ENCODE measurements around the gene TRIM22.
"Not testable (repeated sequence)": the region's sequence is repeated elsewhere in the genome, so short reads cannot be mapped to it uniquely, and the experiment has no call there.

Gene TRIM22, protein sequence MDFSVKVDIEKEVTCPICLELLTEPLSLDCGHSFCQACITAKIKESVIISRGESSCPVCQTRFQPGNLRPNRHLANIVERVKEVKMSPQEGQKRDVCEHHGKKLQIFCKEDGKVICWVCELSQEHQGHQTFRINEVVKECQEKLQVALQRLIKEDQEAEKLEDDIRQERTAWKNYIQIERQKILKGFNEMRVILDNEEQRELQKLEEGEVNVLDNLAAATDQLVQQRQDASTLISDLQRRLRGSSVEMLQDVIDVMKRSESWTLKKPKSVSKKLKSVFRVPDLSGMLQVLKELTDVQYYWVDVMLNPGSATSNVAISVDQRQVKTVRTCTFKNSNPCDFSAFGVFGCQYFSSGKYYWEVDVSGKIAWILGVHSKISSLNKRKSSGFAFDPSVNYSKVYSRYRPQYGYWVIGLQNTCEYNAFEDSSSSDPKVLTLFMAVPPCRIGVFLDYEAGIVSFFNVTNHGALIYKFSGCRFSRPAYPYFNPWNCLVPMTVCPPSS

DNA sequence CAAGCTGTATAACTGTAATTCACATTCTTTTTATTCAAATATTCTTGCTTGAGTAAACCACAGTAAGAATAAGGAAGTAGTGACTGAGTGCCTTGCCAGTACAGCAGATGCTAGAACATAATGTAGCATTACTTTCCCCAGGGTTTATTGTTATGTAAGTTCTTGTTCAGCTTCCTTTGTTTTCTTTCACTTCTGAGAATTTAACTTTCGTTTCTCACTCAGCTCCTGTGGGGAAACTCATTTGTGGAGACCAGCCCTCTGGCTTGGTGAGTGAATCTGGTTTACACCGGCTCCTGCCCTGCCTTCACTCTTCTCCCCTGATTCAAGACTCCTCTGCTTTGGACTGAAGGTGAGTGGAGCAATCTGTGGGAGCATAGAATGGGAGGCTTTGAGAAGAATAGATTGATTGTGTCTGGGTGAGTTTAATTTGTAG is at the start of gene TRIM22:
Gene TRIM22, plus strand, starts transcription at position 240 of the 433 bp plus-strand sequence. CDS start 6,443 bp downstream, outside the sequence.
- peak in 3 of 4 experiments; percentile 25 to 26 (median 25) for DNase-seq

DNA sequence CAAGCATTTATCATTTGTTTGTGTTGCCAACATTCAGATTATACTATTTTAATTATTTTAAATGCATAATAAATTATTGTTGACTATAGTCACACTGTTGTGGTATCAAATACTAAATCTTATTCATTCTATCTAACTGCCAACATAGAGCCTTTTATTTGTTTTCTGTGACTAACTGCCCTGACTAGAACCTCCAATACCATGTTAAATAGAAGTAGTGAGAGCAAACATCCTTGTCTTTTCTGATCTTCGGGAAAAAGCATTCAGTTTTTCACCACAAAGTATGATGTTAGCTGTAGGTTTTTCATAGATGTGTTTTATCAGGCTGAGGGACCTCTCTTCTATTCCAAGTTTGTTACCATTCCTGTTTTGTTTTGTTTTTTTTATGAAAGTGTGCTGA is 49.6 kb upstream of the TRIM22 start:
- no peak for DNase-seq

DNA sequence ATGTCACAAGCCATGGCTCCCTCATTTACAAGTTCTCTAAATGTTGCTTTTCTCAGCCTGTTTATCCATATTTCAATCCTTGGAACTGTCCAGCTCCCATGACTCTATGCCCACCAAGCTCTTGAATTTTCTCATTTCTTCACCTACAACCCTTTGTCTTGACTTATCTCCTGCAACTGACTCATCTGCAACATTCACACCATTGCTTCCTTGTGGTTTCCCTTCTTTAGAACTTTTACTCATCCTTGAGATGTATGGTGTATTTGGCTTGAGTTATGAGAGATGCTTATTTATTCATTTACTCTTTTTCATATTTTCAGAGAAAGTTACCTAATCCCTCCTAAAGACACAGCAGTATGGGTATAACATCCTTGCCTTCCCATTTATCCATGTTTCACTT is 46.0 kb upstream of the TRIM22 start:
- no peak for DNase-seq

DNA sequence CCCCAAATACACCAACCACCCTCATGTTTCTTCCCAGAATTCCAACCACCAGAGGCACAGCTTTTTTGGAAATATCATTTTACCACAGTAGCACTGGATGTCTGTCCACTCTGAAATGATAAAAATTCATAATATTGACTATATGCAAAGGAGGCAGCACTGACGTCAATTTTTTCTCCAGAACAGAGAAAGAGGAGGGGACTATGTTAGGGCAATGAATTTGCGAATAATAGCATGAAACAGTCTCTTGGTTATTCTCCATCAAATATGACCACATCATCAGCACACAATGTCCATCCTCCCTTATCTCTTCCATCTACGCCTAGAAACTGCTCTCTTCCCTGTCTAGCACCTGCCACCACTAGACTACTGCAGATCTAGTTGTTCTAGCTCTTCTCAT is 43.5 kb upstream of the TRIM22 start:
- DNase-seq: no peak

DNA sequence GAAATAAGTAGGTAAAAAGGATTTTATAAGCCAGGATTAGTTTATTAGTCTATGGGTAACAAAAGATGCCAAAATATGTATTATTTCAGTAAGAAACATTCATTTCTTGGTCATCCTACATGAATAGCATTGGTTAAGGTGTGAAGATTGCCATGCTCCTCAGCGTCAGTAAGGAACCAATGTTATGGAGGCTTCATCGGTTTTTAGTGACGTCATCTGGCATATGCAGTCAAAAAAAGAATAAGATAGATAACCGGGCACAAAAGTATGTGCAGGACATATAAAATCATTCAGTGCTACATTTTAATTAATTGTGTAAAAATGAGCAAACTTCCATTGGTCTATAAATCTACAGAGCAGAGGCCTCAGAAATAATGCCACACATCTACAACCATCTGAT is 34.1 kb upstream of the TRIM22 start:
- DNase-seq: no peak

DNA sequence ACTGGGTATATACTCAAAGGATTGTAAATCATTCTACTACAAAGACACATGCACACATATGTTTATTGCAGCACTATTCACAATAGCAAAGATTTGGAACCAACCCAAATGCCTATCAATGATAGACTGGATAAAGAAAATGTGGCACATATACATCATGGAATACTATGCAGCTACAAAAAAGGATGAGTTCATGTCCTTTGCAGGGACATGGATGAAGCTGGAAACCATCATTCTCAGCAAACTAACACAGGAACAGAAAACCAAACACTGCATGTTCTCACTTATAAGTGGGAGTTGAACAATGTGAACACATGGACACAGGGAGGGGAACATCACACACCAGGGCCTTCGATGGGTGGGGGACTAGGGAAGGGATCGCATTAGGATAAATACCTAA is 32.6 kb upstream of the TRIM22 start:
- not testable (repeated sequence) for DNase-seq

DNA sequence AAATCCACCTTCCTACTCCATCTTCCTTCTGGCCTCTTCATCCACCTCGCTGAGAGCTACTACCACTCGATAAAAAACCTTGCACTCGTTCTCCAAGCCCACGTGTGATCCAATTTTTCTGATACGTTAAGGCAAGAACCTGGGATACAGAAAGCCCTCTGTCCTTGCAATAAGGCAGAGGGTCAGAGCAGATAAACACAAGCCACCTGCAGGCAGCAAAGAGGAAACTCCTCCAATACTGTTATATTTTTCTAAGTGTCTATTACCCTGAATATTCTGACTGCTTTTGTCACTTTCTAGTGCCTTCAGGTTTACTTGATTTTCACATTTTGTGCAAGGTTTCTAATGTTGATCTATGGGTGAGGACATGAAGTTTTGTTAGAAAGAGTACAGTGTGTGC is 31.3 kb upstream of the TRIM22 start:
- DNase-seq: no peak

DNA sequence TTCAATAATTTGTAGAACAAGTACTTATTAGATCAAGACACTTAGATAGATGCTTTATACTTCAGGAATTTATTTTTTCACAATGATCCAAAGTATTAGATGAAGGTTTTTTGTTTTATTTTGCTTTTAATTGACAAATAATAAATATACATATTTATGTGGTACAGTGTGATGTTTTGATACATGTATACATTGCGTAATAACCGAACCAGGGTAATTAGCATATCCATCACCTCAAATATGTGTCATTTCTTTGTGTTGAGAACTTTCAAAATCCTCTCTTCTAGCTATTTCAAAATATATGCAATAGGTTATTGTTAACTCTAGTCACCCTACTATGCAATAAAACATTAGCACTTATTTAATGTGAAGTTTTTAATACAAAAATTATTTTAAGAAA is 26.1 kb upstream of the TRIM22 start:
- DNase-seq: no peak

DNA sequence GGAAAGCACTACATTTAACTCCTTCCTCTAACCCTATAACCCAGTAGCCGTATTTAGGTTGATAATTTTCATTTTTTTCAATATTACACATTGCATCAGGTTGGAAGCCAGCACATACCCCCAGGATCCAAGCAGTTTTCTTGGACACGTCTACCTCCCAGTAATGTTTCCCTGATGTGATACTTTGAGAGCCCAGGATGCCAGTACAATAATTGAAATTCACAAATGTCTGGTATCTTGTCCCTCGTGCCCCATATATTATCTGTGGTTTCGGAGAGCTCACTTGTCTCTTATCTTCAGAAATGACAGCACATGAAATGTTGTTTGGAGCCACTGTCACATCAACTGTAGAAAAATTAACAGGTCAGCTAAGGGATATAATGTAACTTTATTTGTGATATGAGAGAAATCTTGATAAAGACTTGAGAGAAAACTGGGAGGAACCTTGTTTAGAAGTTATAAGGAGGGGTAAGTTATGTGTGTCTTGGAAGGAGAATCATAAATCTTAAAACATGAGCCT is 24.5 kb upstream of the TRIM22 start:
- no peak for DNase-seq

DNA sequence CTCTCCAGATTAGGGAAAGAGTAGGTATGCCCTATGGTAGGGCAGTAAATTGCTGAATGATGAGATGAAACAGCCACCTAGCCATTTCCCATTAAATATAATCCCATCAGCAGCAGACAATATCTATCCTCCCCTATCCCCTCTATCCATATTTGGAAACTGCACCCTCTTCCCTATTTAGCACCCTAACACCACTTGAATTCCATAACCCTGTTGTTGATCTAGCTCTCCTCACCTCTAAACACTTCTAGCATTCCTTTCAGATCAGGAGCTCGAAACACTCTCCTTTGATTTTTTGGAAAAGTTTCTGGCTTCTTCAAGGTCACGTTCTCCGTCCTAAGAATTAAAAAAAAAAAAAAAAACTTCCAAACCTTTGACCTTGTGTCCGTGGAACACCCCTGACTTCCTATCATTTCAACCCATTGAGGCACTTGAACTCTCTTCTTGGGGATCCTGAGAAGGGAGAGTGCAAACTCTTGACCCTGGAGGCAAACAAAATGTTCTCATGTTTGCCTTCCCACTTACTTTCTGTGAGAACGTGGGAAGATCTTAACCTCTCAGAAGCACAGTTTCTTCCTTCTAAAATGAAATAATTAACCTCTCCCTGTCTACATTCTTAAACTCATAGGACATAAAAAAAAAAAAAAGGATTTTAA is 23.7 kb upstream of the TRIM22 start:
- no peak for DNase-seq

DNA sequence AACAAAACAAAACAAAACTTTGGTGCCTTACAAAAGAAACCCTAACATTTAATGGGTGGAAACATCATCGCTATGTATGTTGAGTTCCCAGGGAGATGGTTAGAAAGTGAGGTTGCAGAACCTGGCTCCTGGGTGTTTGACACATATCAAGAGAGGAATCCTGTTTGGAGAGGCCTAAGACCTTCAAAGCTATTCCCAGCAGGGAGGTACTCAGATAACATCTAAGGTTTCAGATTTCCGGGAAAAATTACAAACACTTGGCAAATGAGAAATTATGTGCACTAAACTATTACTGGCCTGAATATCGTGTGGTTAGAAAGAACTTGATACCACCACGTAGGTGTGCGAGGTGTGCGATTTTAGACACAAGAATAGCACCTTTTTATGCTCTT is 23.2 kb upstream of the TRIM22 start:
- no peak for DNase-seq

DNA sequence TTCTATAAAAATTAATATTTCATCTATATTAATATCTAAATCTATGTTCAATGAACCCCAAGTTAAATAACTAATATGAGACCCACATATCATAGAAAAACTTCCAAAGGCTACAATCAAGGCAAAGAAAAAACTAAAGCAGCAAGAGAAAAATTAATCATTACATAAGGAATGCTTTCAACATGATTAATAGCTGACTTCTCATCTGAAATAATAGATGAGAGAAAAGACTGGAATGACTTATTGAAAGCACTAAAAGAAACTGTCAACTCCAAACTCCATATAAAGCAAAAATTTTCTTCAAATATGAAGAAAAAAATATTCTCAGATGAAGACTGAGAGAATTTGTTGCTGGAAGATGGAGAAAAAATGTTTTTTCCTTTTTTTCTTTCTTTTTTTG is 17.8 kb upstream of the TRIM22 start:
- DNase-seq: no peak

DNA sequence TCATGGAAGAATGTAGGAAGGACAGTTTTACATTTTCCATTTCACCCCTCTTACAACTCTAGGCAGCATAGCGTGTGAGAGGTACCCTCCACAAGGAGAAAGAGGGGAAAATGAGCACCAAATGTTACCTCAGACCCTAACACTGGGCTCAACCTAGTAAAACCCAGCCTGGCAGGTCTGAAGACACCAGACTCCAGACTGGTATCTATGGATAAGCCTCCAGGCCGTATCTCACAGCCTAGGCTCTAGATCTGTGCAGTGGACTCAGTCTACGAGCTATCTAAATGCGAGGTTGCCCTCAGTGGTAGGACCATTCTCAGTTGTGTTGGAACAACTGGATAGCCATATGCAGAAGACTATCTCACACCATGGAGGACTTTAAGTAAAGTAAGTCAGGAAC is 15.2 kb upstream of the TRIM22 start:
- no peak for DNase-seq

DNA sequence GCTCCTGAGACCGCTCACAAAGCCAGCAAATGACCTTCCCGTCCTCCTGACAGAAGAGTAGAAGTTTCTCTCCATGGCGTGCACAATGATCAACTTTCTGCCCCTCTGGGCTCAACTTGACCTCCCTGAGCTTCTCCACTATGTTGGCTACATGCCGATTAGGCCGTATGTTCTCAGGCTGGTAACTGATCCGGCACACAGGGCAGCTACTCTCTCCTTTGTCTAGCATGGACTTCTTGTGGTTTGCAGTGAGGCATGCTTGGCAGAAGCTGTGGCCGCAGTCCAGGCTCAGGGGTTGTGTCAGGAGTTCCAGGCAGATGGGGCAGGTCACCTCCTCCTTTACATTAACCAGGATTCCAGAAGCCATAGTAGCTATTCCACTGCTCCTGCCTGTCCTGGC is 9.8 kb upstream of the TRIM22 start:
- DNase-seq: no peak

DNA sequence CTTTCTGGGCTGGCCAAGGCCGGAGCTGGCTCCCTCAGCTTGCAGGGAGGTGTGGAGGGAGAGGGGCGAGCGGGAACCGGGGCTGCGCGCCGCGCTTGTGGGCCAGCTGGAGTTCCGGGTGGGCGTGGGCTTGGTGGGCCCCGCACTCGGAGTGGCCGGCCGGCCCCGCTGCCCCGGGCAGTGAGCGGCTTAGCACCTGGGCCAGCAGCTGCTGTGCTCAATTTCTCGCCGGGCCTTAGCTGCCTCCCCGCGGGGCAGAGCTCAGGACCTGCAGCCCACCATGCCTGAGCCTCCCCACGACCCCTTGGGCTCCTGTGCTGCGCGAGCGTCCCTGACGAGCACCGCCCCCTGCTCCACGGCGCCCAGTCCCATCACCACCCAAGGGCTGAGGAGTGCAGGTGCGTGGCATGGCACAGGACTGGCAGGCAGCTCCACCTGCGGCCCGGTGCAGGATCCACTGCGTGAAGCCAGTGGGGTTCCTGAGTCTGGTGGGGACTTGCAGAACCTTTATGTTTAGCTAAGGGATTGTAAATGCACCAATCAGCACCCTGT is 6.6 kb upstream of the TRIM22 start:
- DNase-seq: not testable (repeated sequence)

DNA sequence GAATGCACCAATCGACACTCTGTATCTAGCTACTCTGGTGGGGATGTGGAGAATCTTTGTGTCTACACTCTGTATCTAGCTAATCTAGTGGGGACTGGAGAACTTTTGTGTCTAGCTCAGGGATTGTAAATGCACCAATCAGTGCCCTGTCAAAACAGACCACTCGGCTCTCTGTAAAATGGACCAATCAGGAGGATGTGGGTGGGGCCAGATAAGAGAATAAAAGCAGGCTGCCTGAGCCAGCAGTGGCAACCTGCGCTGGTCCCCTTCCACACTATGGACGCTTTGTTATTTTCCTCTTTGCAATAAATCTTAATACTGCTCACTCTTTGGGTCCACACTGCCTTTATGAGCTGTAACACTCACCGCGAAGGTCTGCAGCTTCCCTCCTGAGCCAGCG is 6.0 kb upstream of the TRIM22 start:
- DNase-seq: peak in 1 of 4 experiments; percentile 5

DNA sequence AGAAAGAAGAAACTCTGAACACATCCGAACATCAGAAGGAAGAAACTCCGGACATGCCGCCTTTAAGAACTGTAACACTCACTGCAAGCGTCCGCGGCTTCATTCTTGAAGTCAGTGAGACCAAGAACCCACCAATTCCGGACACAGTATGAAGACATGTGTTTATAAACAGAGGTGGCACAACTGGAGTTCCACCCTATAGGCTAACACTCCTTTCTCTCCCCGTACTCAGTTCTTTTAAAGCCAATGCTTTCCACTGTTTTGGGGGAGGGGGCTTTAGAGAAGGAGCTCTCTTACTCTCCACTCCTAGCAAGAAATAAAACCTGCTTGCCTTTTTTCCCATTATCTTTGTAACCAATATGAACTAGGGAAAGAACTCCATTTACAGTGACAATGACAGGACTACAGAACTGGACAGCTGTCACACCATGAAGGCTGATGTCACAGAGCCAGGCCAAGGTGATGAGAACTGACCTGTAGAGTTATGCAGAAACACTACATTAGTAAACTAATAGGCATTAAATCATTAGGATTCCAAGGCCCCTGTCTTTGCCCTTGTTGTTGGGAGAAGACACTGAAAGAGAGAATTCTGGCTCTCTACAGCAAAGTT is 5.4 kb upstream of the TRIM22 start:
- DNase-seq: no peak

DNA sequence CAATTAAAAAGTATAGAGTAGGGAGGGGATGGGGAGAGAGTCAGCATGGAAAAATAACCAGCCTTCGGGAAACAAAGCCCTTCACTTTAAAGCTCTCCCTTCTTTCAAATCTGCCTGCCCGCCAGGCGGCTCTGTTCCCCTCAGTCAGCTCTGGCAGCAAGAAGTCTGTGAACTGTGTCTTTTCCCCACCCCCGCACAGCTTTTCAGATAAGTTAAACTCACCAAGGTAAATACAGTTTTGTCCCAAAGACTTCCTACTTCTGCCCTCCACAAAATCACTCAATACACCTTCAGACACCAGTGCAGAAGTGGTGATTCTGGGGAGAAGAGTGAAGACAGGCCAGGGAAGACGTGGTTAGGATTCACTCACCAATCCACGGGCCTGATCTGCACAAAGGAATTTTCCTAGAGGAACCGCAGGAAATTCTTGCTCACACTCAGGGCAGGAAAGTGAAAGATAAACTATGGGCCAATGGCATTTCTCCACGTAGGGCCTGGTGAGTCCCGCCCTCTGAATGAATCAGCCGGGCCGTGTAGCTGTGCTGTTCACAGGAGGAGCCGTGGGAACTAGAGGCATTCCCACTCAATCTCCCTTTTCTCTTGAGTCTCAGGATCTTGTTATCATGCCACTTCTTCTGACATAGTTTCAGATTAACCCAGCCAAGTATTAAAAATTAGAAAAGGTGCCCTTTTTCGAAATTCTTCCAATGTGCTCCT is 4.8 kb upstream of the TRIM22 start, which contains the start of gene TRIM5:
Gene TRIM5, minus strand, starts transcription at position 429 of the 717 bp plus-strand sequence. CDS start 4,897 bp downstream, outside the sequence.
- peak; percentile 31 to 58 (median 48) for DNase-seq

DNA sequence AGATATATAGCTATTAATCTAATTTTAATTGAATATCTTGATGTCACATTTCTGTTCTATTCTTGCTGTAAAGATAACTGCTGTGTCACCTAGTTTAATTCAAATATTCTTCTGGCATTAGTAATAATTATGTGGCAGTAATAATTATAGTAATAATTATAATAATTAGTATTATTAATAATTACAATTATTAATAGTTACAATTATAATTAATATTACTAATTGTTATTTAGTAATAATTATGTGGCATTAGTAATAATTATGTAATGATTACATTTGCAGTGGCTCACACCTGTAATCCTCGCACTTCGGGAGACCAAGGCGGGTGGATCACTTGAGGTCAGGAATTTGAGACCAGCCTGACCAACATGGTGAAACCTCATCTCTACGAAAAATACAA is 3.2 kb upstream of the TRIM22 start:
- DNase-seq: no peak

DNA sequence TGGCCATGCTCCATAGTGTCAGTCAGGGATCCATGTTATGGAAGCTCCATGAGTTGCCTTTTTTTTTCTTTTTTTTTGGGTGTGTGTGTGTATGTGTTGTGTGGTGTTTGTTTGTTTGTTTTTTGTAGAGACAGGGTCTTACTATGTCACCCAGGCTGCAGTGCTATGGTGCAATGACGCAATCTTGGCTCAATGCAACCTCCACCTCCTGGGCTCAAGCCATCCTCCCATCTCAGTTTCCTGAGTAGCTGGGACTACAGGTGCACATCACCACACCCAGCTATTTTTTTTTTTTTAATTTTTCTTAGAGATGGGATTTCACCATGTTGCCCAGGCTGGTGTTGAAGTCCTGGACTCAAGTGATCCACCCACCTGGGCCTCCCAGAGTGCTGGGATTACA is 1.1 kb upstream of the TRIM22 start:
- no peak for DNase-seq

DNA sequence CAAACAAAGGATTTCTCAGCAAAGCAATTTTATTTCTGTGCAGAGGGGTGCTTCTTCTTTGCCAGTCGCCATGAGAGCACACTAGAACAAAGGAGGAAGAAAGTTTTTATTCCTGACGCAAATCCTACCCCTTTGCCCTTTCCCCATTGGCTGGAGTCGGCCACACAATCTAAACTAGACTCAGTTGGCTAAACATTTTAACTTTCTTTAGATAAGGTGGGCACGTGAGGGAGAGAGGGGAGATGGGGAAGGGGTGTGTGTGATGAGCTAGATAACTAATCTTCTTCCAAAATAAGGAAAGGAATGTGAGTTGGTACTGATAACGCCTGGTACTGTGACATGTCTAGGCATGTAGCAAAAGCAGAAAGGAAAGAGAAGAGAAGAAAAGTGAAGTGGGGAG is 626 bp downstream of the TRIM22 start:
- no peak for DNase-seq

DNA sequence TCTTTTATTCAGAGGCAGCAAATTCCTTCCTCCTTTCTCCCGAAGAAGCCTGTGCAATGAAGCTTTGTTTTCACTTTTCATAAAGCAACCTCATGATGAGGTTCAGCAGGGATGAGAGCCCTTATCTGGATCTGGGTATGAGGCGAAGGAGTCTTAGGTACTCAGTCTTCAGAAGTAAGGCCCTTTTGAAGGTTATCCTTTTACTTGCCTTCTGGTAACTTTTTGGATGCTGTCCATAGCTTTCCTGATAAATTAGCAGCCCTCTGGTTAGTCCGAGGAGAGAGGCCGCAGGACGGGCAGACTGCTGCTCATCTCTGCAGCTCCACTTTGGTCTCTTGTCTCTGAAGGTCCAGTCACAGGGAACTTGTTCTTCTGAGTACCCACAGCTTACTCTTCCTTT is 1.1 kb downstream of the TRIM22 start:
- no peak for DNase-seq
